Bone marrow (tissue), 2 donors: Measurements from ENCODE around the gene PRKRA.
"Not testable (repeated sequence)": the region's sequence is repeated elsewhere in the genome, so short reads cannot be mapped to it uniquely, and the experiment has no call there.

Source experiments
- DNase-seq, 2 donors: peaks; one replicate each; lab custom pipeline; 2025; lab: John Stamatoyannopoulos, UW

Gene PRKRA

GRCh38 chr2:178457390-178457886 lies 6.5 kb upstream of the PRKRA start:
- DNase-seq: no peak

GRCh38 chr2:178455947-178456346 lies 5.0 kb upstream of the PRKRA start:
- DNase-seq: no peak

- DNase-seq: no peak
Observed at GRCh38 chr2:178452870-178453269, 1.9 kb upstream of the PRKRA start.

- no peak for DNase-seq
Observed at GRCh38 chr2:178452334-178452733, 1.4 kb upstream of the PRKRA start.

- DNase-seq: peak in 1 of 2 donors; percentile 72
Observed at GRCh38 chr2:178450524-178450773, 526 bp downstream of the PRKRA start.

GRCh38 chr2:178449700-178450523 lies 1.1 kb downstream of the PRKRA start:
- DNase-seq: no peak

GRCh38 chr2:178448968-178449661 lies 1.9 kb downstream of the PRKRA start:
- no peak for DNase-seq

GRCh38 chr2:178441426-178441825 lies 9.5 kb downstream of the PRKRA start:
- no peak for DNase-seq

GRCh38 chr2:178436662-178437061 lies 14.3 kb downstream of the PRKRA start:
- DNase-seq: no peak

- DNase-seq: no peak
Observed at GRCh38 chr2:178429336-178429735, 21.6 kb downstream of the PRKRA start.

GRCh38 chr2:178428396-178428806 lies 22.6 kb downstream of the PRKRA start:
- DNase-seq: no peak

GRCh38 chr2:178427458-178427857 lies 23.5 kb downstream of the PRKRA start:
- DNase-seq: no peak

GRCh38 chr2:178426388-178426787 lies 24.6 kb downstream of the PRKRA start:
- DNase-seq: no peak

GRCh38 chr2:178425255-178425827 lies 25.6 kb downstream of the PRKRA start:
- no peak for DNase-seq

GRCh38 chr2:178423746-178424145 lies 27.2 kb downstream of the PRKRA start:
- DNase-seq: not testable (repeated sequence)

- no peak for DNase-seq
Observed at GRCh38 chr2:178422097-178422496, 28.9 kb downstream of the PRKRA start.

- no peak for DNase-seq
Observed at GRCh38 chr2:178420463-178420999, 30.4 kb downstream of the PRKRA start.

- DNase-seq: no peak
Observed at GRCh38 chr2:178419123-178419522, 31.9 kb downstream of the PRKRA start.

GRCh38 chr2:178418426-178418825 lies 32.5 kb downstream of the PRKRA start:
- no peak for DNase-seq

- DNase-seq: no peak
Observed at GRCh38 chr2:178417916-178418315, 33.1 kb downstream of the PRKRA start.

GRCh38 chr2:178415979-178416378 lies 35.0 kb downstream of the PRKRA start:
- DNase-seq: no peak

- DNase-seq: peak; percentile 54 to 93
Observed at GRCh38 chr2:178414266-178415247, 36.4 kb downstream of the PRKRA start.
